Esophagus (tissue), 2 donors: ENCODE measurements around the gene CFAP90. TPM values are rescaled to one million over a fixed set of nuclear protein-coding genes. Genes with fewer than 3 reads are reported as not detected.
A peak's percentile ranks its signal among the peaks of the same experiment; 100 is the strongest.

ENCODE experiments used
- H3K27ac ChIP-seq, 2 donors: one replicate each; pipeline ENCODE4 v1.5.1; 2013; ENCODE audit warnings: low read depth in 2 of 2, mild to moderate bottlenecking in 2 of 2, inconsistent platforms in 1 of 2, low read length in 1 of 2, moderate library complexity in 1 of 2
- H3K27me3 ChIP-seq, 2 donors: one replicate each; pipeline ENCODE4 v1.6.1; 2013; ENCODE audit warnings: low read length in 2 of 2, control low read depth in 1 of 2, mild to moderate bottlenecking in 1 of 2; ENCODE audit not compliant: insufficient read depth in 2 of 2, control insufficient read depth in 1 of 2
- H3K36me3 ChIP-seq, 2 donors: one replicate each; pipeline ENCODE4 v1.6.1; 2013; ENCODE audit warnings: low read length in 1 of 2; ENCODE audit not compliant: control insufficient read depth in 2 of 2, insufficient read depth in 2 of 2
- H3K4me1 ChIP-seq, 2 donors: one replicate each; pipeline ENCODE4 v1.6.1; 2013; ENCODE audit warnings: low read length in 1 of 2; ENCODE audit not compliant: control insufficient read depth in 2 of 2, insufficient read depth in 2 of 2
- H3K4me3 ChIP-seq, 2 donors: one replicate each; pipeline ENCODE4 v1.5.1; 2013; ENCODE audit warnings: low read length in 2 of 2, mild to moderate bottlenecking in 2 of 2, low read depth in 1 of 2, moderate library complexity in 1 of 2
- H3K9me3 ChIP-seq, 2 donors: one replicate each; pipeline ENCODE4 v1.6.1; 2013; ENCODE audit warnings: mild to moderate bottlenecking in 2 of 2, low read depth in 1 of 2, low read length in 1 of 2, moderate library complexity in 1 of 2; ENCODE audit not compliant: control insufficient read depth in 2 of 2, insufficient read depth in 1 of 2
- WGBS, 2 donors: extraction: QIAGEN DNeasy Blood & Tissue Kit; methylation state at CpG; one replicate each; pipeline ENCODE4 v1.1.7; 2013; 5-methylcytosine and 5-hydroxymethylcytosine counted together
- polyA plus RNA-seq, 2 donors: library from polyadenylated mRNA; stranded (reverse); fragments of 200-250 nt; gene quantifications; one replicate each; pipeline ENCODE4 v1.2.3, GENCODE V29; 2013
- donor health status: healthy with polysubstance abuse.
- donor health status: Bipolar disorder and iron deficiency.

CFAP90 gene
- polyA plus RNA-seq, 2 donors: 0.06 TPM; not detected in 1

DNA sequence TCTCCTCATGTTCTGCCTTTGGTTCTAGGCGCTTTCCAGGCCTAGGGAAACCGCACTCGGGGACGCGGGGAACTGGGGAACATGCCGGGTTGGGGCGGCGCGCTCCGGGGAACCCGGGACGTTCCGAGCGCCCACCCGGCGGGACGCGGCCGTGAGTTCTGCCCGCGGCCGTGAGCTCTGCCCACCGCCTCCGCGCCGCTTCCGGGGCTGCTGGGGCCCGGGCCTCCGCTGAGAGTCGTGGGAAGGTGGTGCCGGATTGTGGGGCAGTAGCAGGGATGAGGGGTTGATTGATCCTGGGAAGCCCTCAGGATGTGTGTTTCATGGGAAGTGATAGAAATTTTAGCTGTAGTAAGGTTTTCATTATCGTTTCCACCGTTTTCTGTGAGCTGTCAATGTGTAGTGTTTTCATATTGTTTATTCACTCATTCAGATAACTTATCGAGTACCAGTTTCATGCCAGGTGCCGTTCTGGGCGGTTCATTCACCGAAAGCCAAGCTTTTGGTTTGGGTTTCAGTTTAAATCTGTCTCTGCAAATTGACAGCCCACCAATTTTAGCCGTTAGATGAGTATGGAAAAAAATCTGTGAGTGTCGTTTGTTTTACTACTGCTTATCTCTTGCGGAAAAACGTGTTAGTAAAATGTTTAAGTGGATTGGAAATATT lies 18.7 kb upstream of the CFAP90 start:
- peak overlapping the region; percentile 45 to 68 for H3K27ac ChIP-seq
- H3K27me3 ChIP-seq: no peaks in the 10 kb centered on the region
- 1% methylated on average over 41 of the region's 41 CpGs for WGBS, 2 donors

DNA sequence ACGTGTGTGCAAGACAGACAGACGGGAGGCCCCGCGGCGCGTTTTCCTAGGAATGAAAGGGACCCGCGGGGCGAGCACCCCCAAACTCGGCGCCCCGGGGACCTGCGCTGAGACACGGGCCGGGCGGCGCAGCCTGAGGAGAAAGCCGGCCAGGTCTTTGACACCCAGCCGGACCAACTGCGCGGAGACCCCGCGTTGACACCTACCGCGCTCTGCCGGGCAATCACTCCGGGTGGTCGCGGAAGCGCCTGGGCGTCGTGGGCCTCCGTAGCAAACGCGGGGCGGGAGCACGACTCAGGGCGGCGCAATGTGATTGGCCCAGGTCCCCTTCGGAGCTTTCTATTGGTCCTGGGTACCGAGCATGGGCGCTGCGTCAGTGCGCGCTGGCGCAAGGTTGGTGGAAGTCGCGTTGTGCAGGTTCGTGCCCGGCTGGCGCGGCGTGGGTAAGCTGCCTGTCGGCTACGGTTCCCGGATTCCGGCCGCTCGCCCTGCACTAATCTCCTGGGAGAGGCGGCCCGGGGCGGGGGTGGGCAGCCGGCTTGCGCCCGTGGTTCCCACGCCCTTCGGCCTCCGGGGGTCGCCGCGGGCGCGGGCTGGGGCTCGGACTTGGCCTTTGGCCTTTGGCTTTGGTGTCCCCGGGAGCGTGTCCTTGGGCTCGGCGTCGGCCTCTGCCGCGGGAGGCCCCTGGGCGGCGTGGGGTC lies 18.0 kb upstream of the CFAP90 start, which contains the start of the genes FASTKD3 and MTRR:
Gene FASTKD3, minus strand, starts transcription at position 259 of the 701 bp plus-strand sequence. CDS start 948 bp downstream, outside the sequence.
Gene MTRR, plus strand, starts transcription at position 376 of the 701 bp plus-strand sequence. CDS start 1,647 bp downstream, outside the sequence.
- H3K4me1 ChIP-seq: peaks cover 0 to 2% of the 10 kb centered on the region in 2 donors
- WGBS, 2 donors: 0 to 1% methylated on average over 81 to 83 of the region's 83 CpGs

More for the DNA sequence above, 18.7 kb upstream of the CFAP90 start:
- no peaks in the 10 kb centered on the region for H3K36me3 ChIP-seq
- H3K4me1 ChIP-seq: peaks cover 0 to 2% of the 10 kb centered on the region in 2 donors
- H3K4me3 ChIP-seq: peak overlapping the region; percentile 68 to 96
- no peaks in the 10 kb centered on the region for H3K9me3 ChIP-seq

DNA sequence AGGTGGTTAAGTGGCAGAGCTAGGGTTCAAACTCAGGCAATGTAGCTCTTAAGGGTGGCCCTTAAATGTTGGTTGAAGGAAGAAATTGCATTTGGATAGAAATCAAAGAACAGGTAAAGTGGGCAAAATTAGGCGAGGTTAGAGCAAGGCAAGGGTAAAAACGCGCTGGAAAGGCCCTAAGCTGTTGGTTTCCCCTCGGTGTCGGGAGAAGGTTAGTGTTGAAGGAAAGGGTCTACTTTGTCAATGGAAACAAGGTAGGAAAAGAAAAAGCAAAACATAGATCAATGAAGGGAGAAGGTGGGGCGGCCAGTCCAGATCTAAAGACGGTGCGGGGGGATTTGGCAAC lies 17.5 kb upstream of the CFAP90 start:
- H3K4me1 ChIP-seq: peaks cover 0 to 2% of the 10 kb centered on the region in 2 donors
- 0 to 1% methylated on average over 8 of the region's 8 CpGs for WGBS, 2 donors
- H3K4me3 ChIP-seq: peak overlapping the region; percentile 68 to 96
- no peaks in the 10 kb centered on the region for H3K9me3 ChIP-seq
- no peaks in the 10 kb centered on the region for H3K36me3 ChIP-seq
- no peaks in the 10 kb centered on the region for H3K27me3 ChIP-seq
- peak overlapping the region; percentile 39 to 48 for H3K27ac ChIP-seq

More for the DNA sequence above, 18.0 kb upstream of the CFAP90 start, which contains the start of the genes FASTKD3 and MTRR:
- H3K36me3 ChIP-seq: no peaks in the 10 kb centered on the region
- peak within 1 kb of the TSS; percentile 68 to 96 for H3K4me3 ChIP-seq
- peak within 1 kb of the TSS; percentile 48 to 68 for H3K27ac ChIP-seq
- H3K27me3 ChIP-seq: no peaks in the 10 kb centered on the region
- H3K9me3 ChIP-seq: no peaks in the 10 kb centered on the region

DNA sequence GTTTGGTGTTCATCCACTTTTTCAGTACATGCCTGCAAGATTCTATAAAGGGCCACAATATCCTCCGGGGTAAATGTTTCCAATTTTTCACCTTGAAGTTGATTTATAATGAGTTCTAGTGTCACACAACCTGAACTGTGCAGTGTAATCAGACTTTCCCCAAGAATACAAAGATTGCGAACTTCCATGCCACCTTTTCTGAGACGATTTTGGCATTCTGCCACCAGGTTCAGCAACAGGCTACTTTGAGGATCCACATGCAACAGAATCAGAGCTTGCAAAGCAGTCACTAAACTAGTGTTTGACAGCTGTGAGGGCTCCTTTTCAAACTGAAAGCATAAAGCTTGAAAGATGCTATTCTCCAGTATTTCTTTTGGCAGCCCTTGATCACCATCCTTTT lies 16.3 kb upstream of the CFAP90 start:
- Histone ChIP-seq H3K27me3 (no peaks in the 10 kb centered on the region), H3K36me3 (no peaks in the 10 kb centered on the region), H3K27ac (no peak overlapping the region), H3K4me3 (no peak overlapping the region), H3K9me3 (no peaks in the 10 kb centered on the region), H3K4me1 (peaks cover 0 to 2% of the 10 kb centered on the region in 2 donors)
- 71 to 72% methylated on average over 3 of the region's 3 CpGs for WGBS, 2 donors

DNA sequence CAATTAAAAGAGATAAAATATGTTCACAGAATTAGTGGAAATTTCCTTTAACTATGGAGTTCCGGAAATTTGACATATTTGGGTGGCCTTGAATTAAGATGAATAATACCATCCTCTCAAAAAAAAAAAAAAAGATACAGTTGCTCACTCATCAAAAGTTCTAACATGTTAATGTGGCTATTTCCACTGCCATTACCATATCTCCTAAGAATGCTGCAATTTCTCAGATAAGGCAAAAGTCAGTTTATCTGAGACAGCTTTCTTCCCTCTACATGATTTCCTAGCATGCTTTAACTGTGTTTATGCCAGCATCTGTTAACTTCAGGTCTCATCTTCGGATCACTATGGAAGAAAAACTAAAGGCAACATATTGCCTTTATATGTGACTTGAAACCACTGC lies 15.3 kb upstream of the CFAP90 start:
- H3K27me3 ChIP-seq: no peaks in the 10 kb centered on the region
- H3K4me1 ChIP-seq: peaks cover 0 to 2% of the 10 kb centered on the region in 2 donors
- WGBS, 2 donors: 87 to 95% methylated on average over 2 of the region's 2 CpGs
- H3K36me3 ChIP-seq: peaks cover 0 to 4% of the 10 kb centered on the region in 2 donors
- H3K9me3 ChIP-seq: no peaks in the 10 kb centered on the region
- H3K4me3 ChIP-seq: no peak overlapping the region
- no peak overlapping the region for H3K27ac ChIP-seq

DNA sequence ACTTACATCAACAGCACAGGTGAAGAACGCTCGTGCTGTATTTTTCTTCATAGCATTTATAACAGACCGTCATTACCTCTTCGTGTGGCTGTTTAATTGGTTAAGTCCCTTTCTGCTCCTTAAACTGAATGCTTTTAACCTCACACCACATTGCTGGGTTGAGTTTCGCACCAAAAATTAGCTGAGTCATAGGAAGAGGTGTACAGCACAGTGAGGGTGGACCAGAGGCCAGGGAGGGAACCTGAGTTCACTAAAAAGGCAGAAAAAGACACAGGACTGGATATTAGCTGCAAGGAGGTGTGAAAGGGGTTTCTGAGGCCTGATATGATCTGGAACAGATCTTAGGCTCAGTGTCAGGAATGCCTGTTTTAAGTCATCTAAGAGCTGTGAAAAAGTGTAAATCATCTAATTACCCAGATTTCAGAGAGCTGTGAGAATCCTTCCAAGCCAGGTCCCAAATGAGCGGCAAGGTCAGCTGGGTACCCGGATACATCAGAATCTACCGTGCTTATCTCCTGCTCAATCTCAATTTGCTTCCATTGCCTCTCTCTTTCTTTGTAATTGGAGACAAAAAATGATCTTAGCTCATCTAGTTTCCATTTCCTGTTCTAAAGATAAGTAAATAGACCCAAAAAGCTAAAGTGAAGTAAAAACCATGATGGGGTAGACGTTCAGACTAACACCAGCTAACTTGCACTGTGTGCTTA lies 7.1 kb upstream of the CFAP90 start:
- WGBS, 2 donors: 75 to 84% methylated on average over 9 of the region's 9 CpGs

DNA sequence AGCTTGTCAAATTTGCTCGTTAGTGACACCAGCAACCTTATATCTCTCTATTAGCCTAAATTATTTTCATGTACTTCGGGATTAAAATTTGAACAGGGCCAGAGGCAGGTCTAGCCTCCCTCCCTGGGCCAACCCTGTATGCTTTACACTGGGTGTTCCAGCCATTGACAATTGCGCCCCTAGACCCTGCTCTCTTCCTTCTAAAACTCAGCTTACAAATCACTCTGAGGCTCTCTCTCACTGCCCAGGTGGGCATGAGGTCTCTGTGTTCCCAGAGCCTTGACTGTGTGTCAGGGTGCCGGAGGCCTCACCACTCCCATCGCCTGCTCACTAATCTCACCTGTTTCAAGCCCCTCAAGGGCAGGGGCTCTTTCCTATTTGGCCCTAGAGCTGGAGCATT lies 6.4 kb upstream of the CFAP90 start:
- WGBS, 2 donors: 84 to 85% methylated on average over 5 of the region's 5 CpGs
- H3K27me3 ChIP-seq: no peaks in the 10 kb centered on the region
- H3K4me1 ChIP-seq: no peaks in the 10 kb centered on the region
- no peak overlapping the region for H3K27ac ChIP-seq
- no peak overlapping the region for H3K4me3 ChIP-seq
- peaks cover 6% of the 10 kb centered on the region in 2 donors for H3K36me3 ChIP-seq
- H3K9me3 ChIP-seq: no peaks in the 10 kb centered on the region

More for the DNA sequence above, 7.1 kb upstream of the CFAP90 start:
- Histone ChIP-seq H3K4me1 (no peaks in the 10 kb centered on the region), H3K27ac (no peak overlapping the region), H3K27me3 (no peaks in the 10 kb centered on the region), H3K4me3 (no peak overlapping the region), H3K36me3 (peaks cover 6% of the 10 kb centered on the region in 2 donors), H3K9me3 (no peaks in the 10 kb centered on the region)

DNA sequence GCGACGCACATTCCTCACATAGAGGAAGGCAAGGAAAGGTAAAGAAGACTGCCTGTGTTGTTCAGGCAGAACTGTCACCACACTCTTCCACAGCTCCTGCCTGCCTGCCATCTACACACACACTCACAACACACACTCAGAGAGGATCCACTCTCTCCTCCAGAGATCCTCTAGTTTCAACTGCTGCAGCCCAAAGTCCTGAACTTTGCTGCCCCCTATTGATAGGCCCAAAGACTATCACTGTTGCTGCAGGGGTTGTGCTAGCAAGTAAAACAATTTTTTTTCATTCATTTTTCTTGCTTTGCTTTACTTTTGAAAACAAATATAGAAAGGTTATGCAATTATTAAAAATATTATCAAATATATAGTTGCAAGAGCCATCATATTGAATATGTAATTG lies 5.9 kb upstream of the CFAP90 start:
- 94 to 100% methylated on average over 2 of the region's 2 CpGs for WGBS, 2 donors
- Histone ChIP-seq H3K9me3 (no peaks in the 10 kb centered on the region), H3K4me1 (peaks cover 0 to 2% of the 10 kb centered on the region in 2 donors), H3K27me3 (no peaks in the 10 kb centered on the region), H3K36me3 (peaks cover 3 to 6% of the 10 kb centered on the region in 2 donors), H3K27ac (no peak overlapping the region), H3K4me3 (no peak overlapping the region)

DNA sequence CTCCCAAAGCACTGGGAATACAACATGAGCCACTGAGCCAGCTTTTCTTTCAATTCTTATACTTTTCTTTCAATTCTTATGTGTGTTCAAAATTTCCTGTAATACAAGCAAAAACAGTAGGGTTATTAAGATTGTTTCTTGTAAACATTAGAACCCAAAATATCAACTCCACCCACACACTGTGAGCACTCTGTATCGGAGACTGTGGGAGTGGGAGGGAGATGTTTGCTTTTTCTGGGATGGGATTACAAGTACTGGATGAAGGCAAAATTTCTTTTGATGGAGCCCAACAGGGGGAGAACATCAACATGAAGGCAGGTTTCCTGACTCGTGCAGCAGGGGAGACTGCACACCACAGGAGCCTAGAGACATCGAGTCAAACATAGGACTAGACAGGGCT lies 4.7 kb upstream of the CFAP90 start:
- H3K27me3 ChIP-seq: no peaks in the 10 kb centered on the region
- H3K9me3 ChIP-seq: no peaks in the 10 kb centered on the region
- H3K4me1 ChIP-seq: peaks cover 0 to 2% of the 10 kb centered on the region in 2 donors
- 57 to 72% methylated on average over 3 of the region's 3 CpGs for WGBS, 2 donors
- peaks cover 2 to 5% of the 10 kb centered on the region in 2 donors for H3K36me3 ChIP-seq
- H3K27ac ChIP-seq: no peak overlapping the region
- no peak overlapping the region for H3K4me3 ChIP-seq
